HepG2 (cell line): Measurements from ENCODE around the gene EDN3. TPM values are rescaled to one million over a fixed set of nuclear protein-coding genes. Genes with fewer than 3 reads are reported as not detected.

Experiments
- ATAC-seq: fragments of 200-7000 bp; cut with Tn5 transposase; 3 replicates; pipeline ENCODE4 v1.9.1; 2020; ENCODE audit warnings: mild to moderate bottlenecking, moderate library complexity
- BruUV-seq: library from RNA; stranded (reverse); fragments of 400-500 nt; replicated peaks from 2 replicates; lab custom pipeline; 2021; lab: Mats Ljungman, UMichigan
- CTCF ChIA-PET: fragments of 300-600 bp; formaldehyde crosslinking; extraction: SDS; loops from one replicate; lab custom pipeline; 2021; ENCODE audit warnings: low total read pairs, inconsistent platforms, low intra/inter-chr PET ratio; lab: Yijun Ruan, JAX
- POLR2A ChIA-PET: fragments of 350-600 bp; sonication (Branson Sonifier 250); formaldehyde crosslinking; loops from one replicate; lab custom pipeline; 2020; ENCODE audit warnings: antibody characterized with exemption, inconsistent platforms; lab: Yijun Ruan, JAX
- DNase-seq: peaks from one replicate; pipeline ENCODE4 v3.0.0-alpha.2; 2015; ENCODE audit warnings: low spot score
- FAIRE-seq: peaks from 3 replicates; lab custom pipeline; 2011; peaks lifted over from hg19 to GRCh38; lab: Jason Lieb, UNC
- H2AFZ ChIP-seq: one replicate; pipeline ENCODE4 v1.6.1; 2011; ENCODE audit warnings: low read length, inconsistent platforms
- H3K27ac ChIP-seq: fragments of 300-600 bp; 3 replicates; pipeline ENCODE4 v1.8.0; 2011; ENCODE audit warnings: mixed run types, mild to moderate bottlenecking, mixed read lengths, low read length, inconsistent platforms; ENCODE audit not compliant: insufficient read depth; ENCODE audit errors: extremely low read length
- H3K27me3 ChIP-seq, 2 experiments: fragments of 200-600 bp in 1 of 2; 2 replicates in 1 of 2; 3 replicates in 1 of 2; pipeline versions ENCODE4 v1.6.0 to v1.8.0; 2011; ENCODE audit warnings: low read length in 2 of 2, mild to moderate bottlenecking in 2 of 2, moderate library complexity in 2 of 2, inconsistent platforms in 1 of 2; ENCODE audit not compliant: insufficient read depth in 2 of 2, control insufficient read depth in 1 of 2
- H3K36me3 ChIP-seq, 2 experiments: fragments of 200-600 bp in 1 of 2; replicated peaks in 1 of 2; 2 replicates in 1 of 2; 3 replicates in 1 of 2; pipeline versions ENCODE4 v1.5.1 to v1.8.0; 2011; ENCODE audit warnings: low read length in 2 of 2, inconsistent platforms in 1 of 2; ENCODE audit not compliant: insufficient read depth in 2 of 2, control insufficient read depth in 1 of 2
- H3K4me1 ChIP-seq: 2 replicates; pipeline ENCODE4 v1.5.1; 2012; ENCODE audit warnings: low read length, inconsistent platforms; ENCODE audit not compliant: insufficient read depth
- H3K4me2 ChIP-seq: 2 replicates; pipeline ENCODE4 v1.6.0; 2011; ENCODE audit warnings: low read depth, low read length, inconsistent platforms
- H3K4me3 ChIP-seq, 3 experiments: fragments of 200-600 bp in 1 of 3; sonication (generic), shearing (Covaris generic) in 1 of 3; replicated peaks in 1 of 3; 2 replicates each; pipeline ENCODE4 v1.5.1; 2011 to 2016; ENCODE audit warnings: low read length in 3 of 3, inconsistent platforms in 2 of 3, low read depth in 2 of 3, mild to moderate bottlenecking in 2 of 3, control low read depth in 1 of 3, mixed read lengths in 1 of 3; ENCODE audit not compliant: insufficient read depth in 1 of 3
- H3K79me2 ChIP-seq: one replicate; pipeline ENCODE4 v1.6.1; 2011; ENCODE audit warnings: low read length, inconsistent platforms; ENCODE audit not compliant: insufficient read depth
- H3K9ac ChIP-seq: 2 replicates; pipeline ENCODE4 v1.6.0; 2011; ENCODE audit warnings: mild to moderate bottlenecking, low read depth, low read length, inconsistent platforms; ENCODE audit not compliant: insufficient read depth
- H3K9me3 ChIP-seq: 2 replicates; pipeline ENCODE4 v1.5.1; 2012; ENCODE audit warnings: mild to moderate bottlenecking, low read length
- H4K20me1 ChIP-seq: 2 replicates; pipeline ENCODE4 v1.6.0; 2011; ENCODE audit warnings: inconsistent platforms, mild to moderate bottlenecking, low read length, moderate library complexity; ENCODE audit not compliant: insufficient read depth
- ATF6 ChIP-seq: sonication (generic); formaldehyde crosslinking; conservative IDR thresholded peaks from 2 replicates; pipeline ENCODE4 v1.4.0; 2020; ENCODE audit warnings: missing genetic modification reagents
- E2F5 ChIP-seq: sonication (generic); formaldehyde crosslinking; conservative IDR thresholded peaks from 2 replicates; pipeline ENCODE4 v1.4.0; 2020; ENCODE audit warnings: missing genetic modification reagents
- EED ChIP-seq: sonication (generic); formaldehyde crosslinking; IDR thresholded peaks from 2 replicates; pipeline ENCODE4 v1.5.0; 2020; ENCODE audit warnings: mild to moderate bottlenecking, missing genetic modification reagents
- PTBP1 ChIP-seq: fragments of 200-400 bp; formaldehyde crosslinking; IDR thresholded peaks from 2 replicates; pipeline ENCODE4 v1.6.1; 2018; ENCODE audit warnings: low read length, low read depth; ENCODE audit not compliant: poor library complexity, severe bottlenecking
- ZMYM4 ChIP-seq: sonication (generic); formaldehyde crosslinking; IDR thresholded peaks from 2 replicates; pipeline ENCODE4 v1.8.1; 2023; ENCODE audit warnings: mild to moderate bottlenecking, missing genetic modification reagents
- ZNF274 ChIP-seq: sonication (generic); formaldehyde crosslinking; IDR thresholded peaks from 2 replicates; pipeline ENCODE4 v1.5.1; 2020; ENCODE audit warnings: mild to moderate bottlenecking, missing genetic modification reagents
- WGBS: methylation state at CpG from one replicate; pipeline ENCODE4 v1.1.6; 2017; ENCODE audit warnings: low lambda C conversion rate; 5-methylcytosine and 5-hydroxymethylcytosine counted together
- in situ Hi-C: cut with HindIII; loops from 2 replicates; pipeline ENCODE4 v1.10.0; 2017; ENCODE audit warnings: low pct_unique_long_range_greater_than_20kb; ENCODE audit not compliant: extremely low pct_ligation_motif_present
- intact Hi-C: fragments of 100-400 bp; cut with micrococcal nuclease; formaldehyde crosslinking; loops from one replicate; pipeline ENCODE4 v1.10.0; 2022; ENCODE audit not compliant: unreplicated experiment
- polyA plus RNA-seq, 8 experiments: library from polyadenylated mRNA; depleted of rRNA in 3 of 8; stranded (reverse) in 7 of 8; unstranded in 1 of 8; fragments of >200 nt; fragmentation: Illumina TruSeq in 4 of 8; extraction: Trizol in 4 of 8; gene quantifications; 2 replicates each; pipeline versions ENCODE4 v1.2.1 to v1.2.3, GENCODE V29; 2011 to 2016; ENCODE audit warnings: low read depth in 4 of 8, missing spikeins in 1 of 8, mixed read lengths in 1 of 8; ENCODE audit not compliant: insufficient read depth in 1 of 8
- total RNA-seq, 5 experiments: library from RNA; depleted of rRNA; stranded (reverse); fragments of >200 nt; fragmentation: Illumina TruSeq; extraction: Trizol; gene quantifications; 2 replicates each; pipeline ENCODE4 v1.2.3, GENCODE V29; 2016; ENCODE audit warnings: low read depth in 1 of 5

Gene EDN3
- total and polyA plus RNA-seq, 2 of the 13 experiments (the other 11 are each of a cell fraction or from before 2014, with no cell fraction given): not detected

- FAIRE-seq: no peak
- intact Hi-C loops: no loop called here
- POLR2A ChIA-PET: no interaction called here
Observed at GRCh38 chr20:59374261-59374660, 73.8 kb downstream of the EDN3 start.

More at GRCh38 chr20:59374261-59374660, 73.8 kb downstream of the EDN3 start:
- Histone ChIP-seq H3K27ac (no peak overlapping the region), H3K9me3 (no peaks in the 10 kb centered on the region), H3K79me2 (no peaks in the 10 kb centered on the region), H3K4me2 (no peak overlapping the region), H3K4me3 (no peak overlapping the region), H2AFZ (no peak overlapping the region), H3K36me3 (no peaks in the 10 kb centered on the region), H3K9ac (no peak overlapping the region), H3K4me1 (no peaks in the 10 kb centered on the region), H3K27me3 (peaks cover 3 to 6% of the 10 kb centered on the region in 2 experiments; a peak in 2 of 5 replicates), H4K20me1 (no peaks in the 10 kb centered on the region)
- ATAC-seq (no peak), DNase-seq (no peak)
- in situ Hi-C loops: no loop called here
- CTCF ChIA-PET: no interaction called here
- no TSS peak for BruUV-seq
- WGBS: 4% methylated on average over 1 of the region's 1 CpG
- TF ChIP-seq ATF6 (CRISPR knock-in tag) (no peak), PTBP1 (no peak), ZNF274 (CRISPR knock-in tag) (no peak), EED (CRISPR knock-in tag) (no peak), ZMYM4 (CRISPR knock-in tag) (no peak), E2F5 (CRISPR knock-in tag) (no peak)
